HEK293 (cell line): ENCODE data around the gene WAS.
"Not testable (repeated sequence)": the region's sequence is repeated elsewhere in the genome, so short reads cannot be mapped to it uniquely, and the experiment has no call there.

Experiments used
- CTCF ChIA-PET: fragments of 350-600 bp; formaldehyde crosslinking; extraction: SDS; loops from one replicate; lab custom pipeline; 2021; ENCODE audit warnings: antibody characterized with exemption; lab: Yijun Ruan, JAX
- POLR2A ChIA-PET: fragments of 300-600 bp; formaldehyde crosslinking; extraction: SDS; loops from one replicate; lab custom pipeline; 2020; ENCODE audit warnings: antibody characterized with exemption, inconsistent platforms; lab: Yijun Ruan, JAX
- H3K27ac ChIP-seq: fragments of 200-500 bp; sonication (Bioruptor generic); 2 replicates; pipeline ENCODE4 v1.5.1; 2014; ENCODE audit warnings: low read depth, low read length, control low read depth, inconsistent platforms; ENCODE audit errors: extremely low read depth
- H3K36me3 ChIP-seq, 2 experiments: fragments of 200-500 bp in 1 of 2; sonication (Bioruptor generic) in 1 of 2; 1 replicate in 1 of 2; 2 replicates in 1 of 2; pipeline ENCODE4 v1.5.1; 2014 to 2017; ENCODE audit warnings: inconsistent platforms in 2 of 2, low read length in 2 of 2; ENCODE audit not compliant: control insufficient read depth in 2 of 2, insufficient read depth in 1 of 2
- H3K4me1 ChIP-seq: fragments of 200-500 bp; sonication (Bioruptor generic); 2 replicates; pipeline ENCODE4 v1.5.1; 2014; ENCODE audit warnings: mild to moderate bottlenecking, low read length, inconsistent platforms; ENCODE audit not compliant: control insufficient read depth, insufficient read depth
- H3K4me3 ChIP-seq: 2 replicates; pipeline ENCODE4 v1.5.1; 2011; ENCODE audit warnings: low read depth, mild to moderate bottlenecking, control low read depth, low read length, moderate library complexity
- H3K9me3 ChIP-seq: fragments of 200-500 bp; sonication (Bioruptor generic); 2 replicates; pipeline ENCODE4 v1.5.1; 2014; ENCODE audit warnings: low read depth, low read length, inconsistent platforms; ENCODE audit not compliant: control insufficient read depth, insufficient read depth
- GLIS2 ChIP-seq: fragments of 450-650 bp; formaldehyde crosslinking; IDR thresholded peaks from 2 replicates; pipeline ENCODE4 v1.5.1; 2016; ENCODE audit warnings: missing biosample characterization, missing genetic modification characterization
- HOXC10 ChIP-seq: sonication (generic); formaldehyde crosslinking; IDR thresholded peaks from 2 replicates; pipeline ENCODE4 v1.8.1; 2023; ENCODE audit warnings: mild to moderate bottlenecking, missing genetic modification reagents
- HOXD13 ChIP-seq: sonication (generic); formaldehyde crosslinking; IDR thresholded peaks from 2 replicates; pipeline ENCODE4 v1.8.0; 2022; ENCODE audit warnings: missing genetic modification reagents, borderline replicate concordance
- KLF1 ChIP-seq: fragments of 450-650 bp; formaldehyde crosslinking; IDR thresholded peaks from 2 replicates; pipeline ENCODE4 v1.5.1; 2016; ENCODE audit warnings: missing biosample characterization, missing genetic modification characterization
- SP7 ChIP-seq: fragments of 450-650 bp; formaldehyde crosslinking; IDR thresholded peaks from 2 replicates; pipeline ENCODE4 v1.5.1; 2016; ENCODE audit warnings: missing biosample characterization, missing genetic modification characterization
- ZBTB21 ChIP-seq: fragments of 450-650 bp; formaldehyde crosslinking; IDR thresholded peaks from 2 replicates; pipeline ENCODE4 v1.5.1; 2017; ENCODE audit warnings: missing biosample characterization, missing genetic modification characterization
- ZBTB26 ChIP-seq: fragments of 450-650 bp; formaldehyde crosslinking; optimal IDR thresholded peaks from 2 replicates; pipeline ENCODE3; 2016; ENCODE audit warnings: missing biosample characterization, mild to moderate bottlenecking, missing genetic modification characterization
- ZNF18 ChIP-seq: fragments of 450-650 bp; formaldehyde crosslinking; IDR thresholded peaks from 2 replicates; pipeline ENCODE4 v1.5.1; 2016; ENCODE audit warnings: missing biosample characterization, missing genetic modification characterization
- ZNF184 ChIP-seq: fragments of 450-650 bp; IDR thresholded peaks from 2 replicates; pipeline ENCODE4 v1.5.1; 2018; ENCODE audit warnings: missing biosample characterization, mild to moderate bottlenecking, missing genetic modification characterization
- ZNF2 ChIP-seq: fragments of 450-650 bp; formaldehyde crosslinking; IDR thresholded peaks from 2 replicates; pipeline ENCODE4 v1.5.1; 2016; ENCODE audit warnings: missing biosample characterization, missing genetic modification characterization
- ZNF394 ChIP-seq: fragments of 450-650 bp; formaldehyde crosslinking; IDR thresholded peaks from 2 replicates; pipeline ENCODE4 v1.5.1; 2016; ENCODE audit warnings: missing biosample characterization, missing genetic modification characterization, mild to moderate bottlenecking, moderate library complexity, borderline replicate concordance
- ZNF501 ChIP-seq: fragments of 450-650 bp; formaldehyde crosslinking; IDR thresholded peaks from 2 replicates; pipeline ENCODE4 v1.5.1; 2016; ENCODE audit warnings: missing biosample characterization, missing genetic modification characterization
- ZNF555 ChIP-seq: fragments of 450-650 bp; formaldehyde crosslinking; conservative IDR thresholded peaks from 2 replicates; pipeline ENCODE4 v1.5.1; 2017; ENCODE audit warnings: missing biosample characterization, mild to moderate bottlenecking, missing genetic modification characterization, inconsistent platforms
- ZNF571 ChIP-seq: fragments of 450-650 bp; formaldehyde crosslinking; IDR thresholded peaks from 2 replicates; pipeline ENCODE4 v1.5.0; 2017; ENCODE audit warnings: missing biosample characterization, missing genetic modification characterization
- TF ChIP-seq, protein P1 (sequence below): fragments of 450-650 bp; formaldehyde crosslinking; IDR thresholded peaks from 2 replicates; pipeline ENCODE4 v1.5.1; 2016; ENCODE audit warnings: missing biosample characterization, missing genetic modification characterization, low read depth

Gene WAS

DNA sequence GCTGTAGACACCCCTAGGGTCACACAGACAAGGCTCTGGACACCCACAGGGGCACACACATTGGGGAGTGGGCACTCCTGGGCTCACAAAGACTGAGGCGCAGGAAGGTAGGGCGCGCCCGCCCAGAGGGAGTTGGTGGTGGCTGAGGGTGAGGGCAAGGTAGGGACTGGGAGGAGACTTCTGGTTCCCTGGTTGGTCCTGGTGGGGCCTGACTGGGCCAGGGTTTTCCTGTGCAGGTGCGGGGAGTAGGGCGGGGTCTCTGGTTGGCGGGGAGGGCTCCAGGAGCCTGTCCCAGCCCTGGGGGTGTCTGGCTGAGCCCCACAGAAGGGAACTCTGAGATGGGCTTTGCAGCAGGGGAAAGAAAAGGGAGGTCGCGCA lies 6.7 kb upstream of the WAS start:
- no peaks in the 10 kb centered on the region for H3K9me3 ChIP-seq
- H3K4me3 ChIP-seq: peak overlapping the region; percentile 65
- no peaks in the 10 kb centered on the region for H3K36me3 ChIP-seq
- ChIA-PET CTCF (interaction anchor here (0.9 kb wide), 1 partner anchor 46 kb away, joined by 3 read pairs; no protein-coding TSS in a partner anchor), POLR2A (interaction anchor here (0.9 to 2.0 kb wide), 14 partner anchors 12 to 490 kb away, joined by 3 to 19 read pairs (median 4); partner anchors contain the start of genes PQBP1, SLC35A2, SUV39H1 and TIMM17B)
- peak overlapping the region; percentile 56; the same call in 1 of the 2 replicates for H3K27ac ChIP-seq
- TF ChIP-seq ZNF18 (no peak), ZNF501 (tag by site-specific recombination) (0 out of 2 replicates have a peak, but pooled peaks have one; percentile 7), GLIS2 (tag by site-specific recombination) (peak; percentile 37; the same call in 1 of the 2 replicates), KLF1 (0 out of 2 replicates have a peak, but pooled peaks have one; percentile 32), ZBTB26 (tag by site-specific recombination) (peak; percentile 31), HOXD13 (CRISPR knock-in tag) (no peak)
- H3K4me1 ChIP-seq: peaks cover 3% of the 10 kb centered on the region; the same call in 1 of the 2 replicates

- Histone ChIP-seq H3K27ac (no peak overlapping the region), H3K4me3 (no peak overlapping the region), H3K4me1 (peaks cover 3% of the 10 kb centered on the region; the same call in 1 of the 2 replicates), H3K9me3 (no peaks in the 10 kb centered on the region), H3K36me3 (no peaks in the 10 kb centered on the region)
- TF ChIP-seq ZNF394 (tag by site-specific recombination) (no peak), HOXC10 (CRISPR knock-in tag) (no peak), ZBTB21 (tag by site-specific recombination) (no peak), ZNF571 (tag by site-specific recombination) (no peak), ZNF2 (tag by site-specific recombination) (no peak), ZNF555 (no peak), ZNF184 (tag by site-specific recombination) (no peak), KLF1 (no peak)
- TF ChIP-seq, protein P1, sequence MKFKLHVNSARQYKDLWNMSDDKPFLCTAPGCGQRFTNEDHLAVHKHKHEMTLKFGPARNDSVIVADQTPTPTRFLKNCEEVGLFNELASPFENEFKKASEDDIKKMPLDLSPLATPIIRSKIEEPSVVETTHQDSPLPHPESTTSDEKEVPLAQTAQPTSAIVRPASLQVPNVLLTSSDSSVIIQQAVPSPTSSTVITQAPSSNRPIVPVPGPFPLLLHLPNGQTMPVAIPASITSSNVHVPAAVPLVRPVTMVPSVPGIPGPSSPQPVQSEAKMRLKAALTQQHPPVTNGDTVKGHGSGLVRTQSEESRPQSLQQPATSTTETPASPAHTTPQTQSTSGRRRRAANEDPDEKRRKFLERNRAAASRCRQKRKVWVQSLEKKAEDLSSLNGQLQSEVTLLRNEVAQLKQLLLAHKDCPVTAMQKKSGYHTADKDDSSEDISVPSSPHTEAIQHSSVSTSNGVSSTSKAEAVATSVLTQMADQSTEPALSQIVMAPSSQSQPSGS (tag by site-specific recombination): no peak
- ChIA-PET POLR2A (interaction anchor here (1.3 to 2.0 kb wide), 2 partner anchors 18 to 234 kb away, joined by 4 to 19 read pairs; partner anchors contain the start of genes SLC35A2 and SUV39H1), CTCF (interaction anchor here (0.6 kb wide), 1 partner anchor 283 kb away, joined by 3 read pairs; no protein-coding TSS in a partner anchor)
Observed at GRCh38 chrX:48677516-48677915, 6.1 kb upstream of the WAS start.

DNA sequence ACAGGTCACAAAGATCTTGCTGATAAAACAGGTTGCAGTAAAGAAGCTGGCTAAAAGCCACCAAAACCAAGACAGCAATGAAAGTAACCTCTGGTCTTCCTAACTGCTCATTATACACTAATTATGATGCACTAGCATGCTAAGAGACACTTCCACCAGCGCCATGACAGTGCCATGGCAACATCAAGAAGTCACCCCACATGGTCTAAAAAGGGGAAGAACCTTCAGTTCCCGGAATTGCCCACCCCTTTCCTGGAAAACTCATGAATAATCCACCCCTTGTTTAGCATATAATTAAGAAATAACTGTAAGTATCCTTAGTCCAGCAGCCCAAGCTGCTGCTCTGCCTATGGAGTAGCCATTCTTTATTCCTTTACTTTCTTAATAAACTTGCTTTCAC lies 3.1 kb upstream of the WAS start:
- H3K36me3 ChIP-seq, H3K9me3 ChIP-seq, H3K4me3 ChIP-seq, POLR2A ChIA-PET, H3K4me1 ChIP-seq, H3K27ac ChIP-seq: not testable (repeated sequence)
- TF ChIP-seq SP7: 0 out of 2 replicates have a peak, but pooled peaks have one; percentile 12
- CTCF ChIA-PET: interaction anchor here (0.6 kb wide), 2 partner anchors 238 to 244 kb away, joined by 3 to 5 read pairs; no protein-coding TSS in a partner anchor

- H3K9me3 ChIP-seq, H3K27ac ChIP-seq, POLR2A ChIA-PET, H3K4me3 ChIP-seq, H3K36me3 ChIP-seq, CTCF ChIA-PET, H3K4me1 ChIP-seq: not testable (repeated sequence)
Observed at GRCh38 chrX:48680925-48681324, 2.7 kb upstream of the WAS start.
